ENCODE results near the gene SUV39H2.
"Not testable (repeated sequence)": the region's sequence is repeated elsewhere in the genome, so short reads cannot be mapped to it uniquely, and the experiment has no call there.

The SUV39H2 gene

GRCh38 chr10:14876764-14877163 lies 1.9 kb upstream of the SUV39H2 start:
- DNase-seq: no peak

- DNase-seq: peak; percentile 31
Measured at GRCh38 chr10:14879124-14879927, 660 bp downstream of the SUV39H2 start.

GRCh38 chr10:14879928-14880193 lies 1.2 kb downstream of the SUV39H2 start:
- no peak for DNase-seq

GRCh38 chr10:14880229-14880628 lies 1.6 kb downstream of the SUV39H2 start:
- no peak for DNase-seq

- no peak for DNase-seq
Measured at GRCh38 chr10:14884082-14884481, 5.4 kb downstream of the SUV39H2 start.

GRCh38 chr10:14889318-14889717 lies 10.7 kb downstream of the SUV39H2 start:
- no peak for DNase-seq

- no peak for DNase-seq
Measured at GRCh38 chr10:14891151-14891550, 12.5 kb downstream of the SUV39H2 start.

GRCh38 chr10:14904316-14904732 lies 25.7 kb downstream of the SUV39H2 start:
- no peak for DNase-seq

GRCh38 chr10:14904864-14905263 lies 26.2 kb downstream of the SUV39H2 start:
- no peak for DNase-seq

GRCh38 chr10:14905890-14906289 lies 27.2 kb downstream of the SUV39H2 start:
- DNase-seq: no peak

- no peak for DNase-seq
Measured at GRCh38 chr10:14906765-14907164, 28.1 kb downstream of the SUV39H2 start.

GRCh38 chr10:14907591-14907990 lies 28.9 kb downstream of the SUV39H2 start:
- not testable (repeated sequence) for DNase-seq

- DNase-seq: no peak
Measured at GRCh38 chr10:14909101-14909500, 30.4 kb downstream of the SUV39H2 start.

GRCh38 chr10:14910953-14911352 lies 32.3 kb downstream of the SUV39H2 start:
- no peak for DNase-seq

GRCh38 chr10:14911801-14912200 lies 33.1 kb downstream of the SUV39H2 start:
- no peak for DNase-seq

GRCh38 chr10:14916600-14916999 lies 37.9 kb downstream of the SUV39H2 start:
- no peak for DNase-seq

- DNase-seq: no peak
Measured at GRCh38 chr10:14917827-14918226, 39.2 kb downstream of the SUV39H2 start.

- no peak for DNase-seq
Measured at GRCh38 chr10:14918964-14919363, 40.3 kb downstream of the SUV39H2 start.

- no peak for DNase-seq
Measured at GRCh38 chr10:14924013-14924412, 45.3 kb downstream of the SUV39H2 start.

GRCh38 chr10:14925268-14925667 lies 46.6 kb downstream of the SUV39H2 start:
- DNase-seq: no peak

GRCh38 chr10:14926061-14926470 lies 47.4 kb downstream of the SUV39H2 start:
- DNase-seq: no peak

- DNase-seq: no peak
Measured at GRCh38 chr10:14926722-14927416, 48.2 kb downstream of the SUV39H2 start.

- DNase-seq: no peak
Measured at GRCh38 chr10:14930610-14931009, 51.9 kb downstream of the SUV39H2 start.

GRCh38 chr10:14936584-14936983 lies 57.9 kb downstream of the SUV39H2 start:
- no peak for DNase-seq

- DNase-seq: not testable (repeated sequence)
Measured at GRCh38 chr10:14938971-14939370, 60.3 kb downstream of the SUV39H2 start.
